HG02798 (cell line): ENCODE data around the gene GANC.
"Not testable (repeated sequence)": the region's sequence is repeated elsewhere in the genome, so short reads cannot be mapped to it uniquely, and the experiment has no call there.

Experiments
- ATAC-seq: cut with Tn5 transposase; IDR thresholded peaks from one replicate; pipeline ENCODE4 v1.9.1; 2021; ENCODE audit warnings: mild to moderate bottlenecking; ENCODE audit not compliant: unreplicated experiment, poor library complexity

The GANC gene, protein sequence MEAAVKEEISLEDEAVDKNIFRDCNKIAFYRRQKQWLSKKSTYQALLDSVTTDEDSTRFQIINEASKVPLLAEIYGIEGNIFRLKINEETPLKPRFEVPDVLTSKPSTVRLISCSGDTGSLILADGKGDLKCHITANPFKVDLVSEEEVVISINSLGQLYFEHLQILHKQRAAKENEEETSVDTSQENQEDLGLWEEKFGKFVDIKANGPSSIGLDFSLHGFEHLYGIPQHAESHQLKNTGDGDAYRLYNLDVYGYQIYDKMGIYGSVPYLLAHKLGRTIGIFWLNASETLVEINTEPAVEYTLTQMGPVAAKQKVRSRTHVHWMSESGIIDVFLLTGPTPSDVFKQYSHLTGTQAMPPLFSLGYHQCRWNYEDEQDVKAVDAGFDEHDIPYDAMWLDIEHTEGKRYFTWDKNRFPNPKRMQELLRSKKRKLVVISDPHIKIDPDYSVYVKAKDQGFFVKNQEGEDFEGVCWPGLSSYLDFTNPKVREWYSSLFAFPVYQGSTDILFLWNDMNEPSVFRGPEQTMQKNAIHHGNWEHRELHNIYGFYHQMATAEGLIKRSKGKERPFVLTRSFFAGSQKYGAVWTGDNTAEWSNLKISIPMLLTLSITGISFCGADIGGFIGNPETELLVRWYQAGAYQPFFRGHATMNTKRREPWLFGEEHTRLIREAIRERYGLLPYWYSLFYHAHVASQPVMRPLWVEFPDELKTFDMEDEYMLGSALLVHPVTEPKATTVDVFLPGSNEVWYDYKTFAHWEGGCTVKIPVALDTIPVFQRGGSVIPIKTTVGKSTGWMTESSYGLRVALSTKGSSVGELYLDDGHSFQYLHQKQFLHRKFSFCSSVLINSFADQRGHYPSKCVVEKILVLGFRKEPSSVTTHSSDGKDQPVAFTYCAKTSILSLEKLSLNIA (N-terminal part only)

DNA sequence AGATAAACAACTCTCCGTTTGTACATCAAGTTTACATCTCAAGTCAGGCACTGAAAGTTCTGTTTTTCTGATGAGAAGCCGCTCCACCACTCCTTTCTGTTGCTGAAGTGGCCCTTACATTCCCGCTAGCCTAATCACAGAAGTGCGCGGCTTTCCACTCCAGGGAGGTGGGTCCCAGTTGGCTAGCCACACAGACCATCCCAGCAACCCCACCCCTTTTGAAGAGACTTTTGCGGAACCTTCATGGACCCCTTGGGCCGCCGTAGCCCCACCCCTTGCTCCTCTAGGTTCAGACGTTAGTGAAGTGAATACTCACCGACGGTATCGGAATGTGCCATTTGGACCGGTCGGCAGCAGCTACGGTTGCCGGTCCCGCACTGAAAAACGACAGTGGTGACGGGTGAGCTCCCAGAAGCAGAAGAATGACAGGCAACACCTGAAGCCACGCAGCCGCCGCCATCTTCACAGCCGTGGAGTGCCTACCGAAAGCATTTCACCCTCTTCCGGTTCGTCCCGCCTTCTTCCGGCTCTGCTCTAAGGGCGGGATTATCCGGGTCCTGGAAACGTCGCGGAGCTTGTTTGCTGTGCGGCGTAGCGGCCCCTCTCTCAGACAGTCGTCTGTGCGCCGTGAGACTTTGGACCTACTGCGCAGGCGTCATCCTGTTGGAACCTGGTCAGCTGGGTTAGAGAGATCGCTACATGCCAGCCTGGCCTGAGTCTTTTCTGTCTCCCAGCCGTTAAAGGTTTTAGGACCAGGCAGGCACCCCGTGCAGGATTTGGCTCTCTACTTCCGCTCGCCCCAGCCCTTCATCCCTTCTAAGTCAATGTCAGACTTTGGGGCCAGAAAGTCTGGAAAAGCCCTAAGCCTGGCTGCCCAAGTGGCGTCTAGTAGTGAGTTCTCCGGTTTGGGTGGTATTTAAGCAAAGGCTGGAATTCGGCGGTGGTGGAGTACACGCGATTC, at the start of gene GANC, which contains the start of gene TMEM87A:
TSS of gene GANC (plus strand) at position 263 of the 961 bp plus-strand sequence. CDS start 1,281 bp downstream, outside the sequence.
TSS of gene TMEM87A (minus strand) at position 495 of the 961 bp plus-strand sequence. CDS start at position 460, 35 bp downstream.
- ATAC-seq, result peak; percentile 94

DNA sequence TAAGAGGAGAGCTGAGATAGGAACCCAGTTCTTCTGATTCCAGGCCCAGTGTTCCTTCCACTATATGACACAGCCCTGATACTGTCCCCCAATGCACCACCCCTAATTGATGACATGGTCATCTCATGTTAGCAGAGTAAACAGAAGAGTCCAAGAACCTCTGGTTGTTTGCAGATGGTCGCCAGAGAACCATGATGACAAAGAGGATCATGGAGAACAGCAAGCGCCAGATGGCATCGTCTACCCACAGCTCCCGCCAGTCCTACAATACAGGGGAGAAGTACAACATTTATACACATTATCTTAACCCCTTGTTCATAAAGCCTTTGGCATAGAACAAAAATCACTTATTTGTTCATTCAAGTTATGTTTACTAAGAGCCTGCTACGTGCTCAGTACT, 46.4 kb upstream of the GANC start:
- no peak for ATAC-seq

DNA sequence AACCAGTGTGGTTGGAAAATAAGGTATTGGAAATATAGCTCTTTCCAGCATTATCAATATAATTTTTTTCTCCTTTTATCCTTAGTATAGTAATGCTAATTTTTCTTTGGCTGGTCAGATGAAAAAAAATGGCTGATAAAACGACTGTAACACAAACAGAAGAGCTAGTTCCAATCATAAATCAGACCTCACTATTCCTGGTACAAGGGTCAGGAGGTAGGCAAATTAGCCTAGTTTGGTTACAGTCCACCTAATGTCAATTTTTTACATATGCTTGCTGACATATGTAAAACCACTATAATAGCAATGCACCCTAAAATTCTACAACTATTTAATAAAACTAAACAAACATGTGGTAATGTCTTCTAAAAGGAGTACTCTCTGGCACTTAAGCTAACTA, 45.0 kb upstream of the GANC start:
- ATAC-seq, result no peak

DNA sequence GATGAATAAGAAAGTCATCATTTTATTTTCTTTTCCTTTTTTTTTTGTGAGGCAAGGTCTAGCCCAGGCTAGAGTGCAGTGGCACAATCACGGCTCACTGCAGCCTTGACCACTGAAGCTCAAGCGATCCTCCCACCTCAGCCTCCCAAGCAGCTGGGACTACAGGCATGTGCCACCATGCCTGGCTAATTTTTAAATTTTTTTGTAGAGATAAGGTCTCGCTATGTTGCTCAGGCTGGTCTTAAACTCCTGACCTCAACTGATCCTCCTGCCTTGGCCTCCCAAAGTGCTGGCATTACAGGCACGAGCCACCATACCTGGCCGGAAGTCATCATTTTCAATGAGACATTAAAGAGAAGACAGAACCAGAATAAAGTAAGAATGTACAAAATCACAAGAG, 44.0 kb upstream of the GANC start:
- not testable (repeated sequence) for ATAC-seq

DNA sequence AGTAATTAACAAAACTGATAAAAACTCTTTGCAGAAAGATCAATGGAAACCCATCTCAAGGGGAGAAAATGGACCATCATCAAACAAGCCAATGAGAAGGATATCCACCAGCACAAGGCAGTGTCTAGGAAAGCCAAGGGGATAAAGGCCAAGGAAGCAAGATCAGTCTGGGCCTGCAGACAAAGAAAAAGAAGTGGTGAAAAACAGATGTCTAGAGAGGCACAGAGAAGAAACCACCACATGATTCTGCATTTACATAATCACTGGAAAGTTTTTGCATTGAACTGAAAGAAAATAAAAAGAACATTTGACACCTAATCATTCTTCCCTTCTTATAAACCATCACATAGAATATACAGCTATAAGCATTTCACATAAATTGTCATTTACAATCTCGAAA, 41.9 kb upstream of the GANC start:
- ATAC-seq, result no peak

DNA sequence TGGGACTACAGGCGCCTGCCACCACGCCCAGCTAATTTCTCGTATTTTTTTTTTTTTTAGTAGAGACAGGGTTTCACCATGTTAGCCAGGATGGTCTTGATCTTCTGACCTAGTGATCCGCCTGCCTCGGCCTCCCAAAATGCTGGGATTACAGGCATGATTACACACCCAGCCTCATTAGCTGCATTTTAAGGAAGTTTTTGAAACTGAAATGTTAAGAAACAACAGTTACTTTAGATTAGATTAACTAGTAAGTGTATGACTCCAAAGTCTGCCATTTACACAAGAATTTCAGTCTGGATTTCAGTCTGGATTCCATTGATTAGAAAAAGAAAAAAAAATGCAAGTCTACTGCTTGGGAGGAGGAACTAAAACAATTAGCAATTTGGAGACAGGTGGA, 40.4 kb upstream of the GANC start:
- ATAC-seq, result no peak

DNA sequence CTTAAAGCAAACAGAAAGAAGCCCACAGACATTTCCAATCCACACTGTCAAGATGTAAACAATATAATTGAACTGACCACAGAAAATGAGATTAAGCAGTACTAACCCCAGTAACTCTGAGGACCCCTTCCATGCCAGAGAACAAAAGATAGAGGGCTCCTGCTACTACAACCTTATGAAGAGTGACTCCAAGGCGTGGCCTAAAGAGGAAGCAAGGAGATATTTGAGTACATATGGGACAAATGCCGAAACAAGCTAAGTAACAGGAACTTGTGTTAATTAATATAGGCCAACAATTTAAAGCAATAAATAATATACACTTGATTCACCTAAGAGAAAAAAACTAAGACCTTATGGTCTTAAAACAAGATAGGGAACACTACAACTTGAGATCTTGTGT, 39.9 kb upstream of the GANC start:
- ATAC-seq, result no peak

DNA sequence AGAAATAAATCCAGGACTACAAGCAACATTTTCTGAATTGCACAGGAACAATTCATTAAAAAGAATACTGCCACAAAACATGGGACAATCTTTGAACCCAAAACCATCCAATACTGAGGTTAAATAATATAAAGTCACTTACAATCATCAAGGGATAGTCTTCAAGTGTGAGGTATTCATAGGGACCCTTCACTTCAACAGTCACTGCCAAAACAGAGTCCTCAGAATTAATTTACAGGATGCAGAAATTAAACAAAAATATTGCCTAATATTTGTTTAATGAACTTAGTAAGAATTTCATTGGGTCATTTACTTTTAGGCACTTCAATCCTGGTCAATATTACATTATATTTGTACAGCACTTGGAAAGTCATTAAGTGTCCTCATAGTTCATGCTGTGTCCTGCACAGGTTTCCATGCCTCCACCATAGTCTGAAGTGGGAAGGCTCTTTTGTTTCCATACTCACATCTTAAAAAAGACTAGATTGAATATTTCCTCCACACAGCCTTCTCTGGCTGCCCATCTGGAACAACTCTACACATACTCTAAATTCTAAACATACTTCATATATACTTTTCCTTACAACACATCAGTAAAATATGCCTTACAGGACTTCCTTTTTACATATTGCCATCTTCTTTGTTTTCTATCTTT, 33.3 kb upstream of the GANC start:
- no peak for ATAC-seq

DNA sequence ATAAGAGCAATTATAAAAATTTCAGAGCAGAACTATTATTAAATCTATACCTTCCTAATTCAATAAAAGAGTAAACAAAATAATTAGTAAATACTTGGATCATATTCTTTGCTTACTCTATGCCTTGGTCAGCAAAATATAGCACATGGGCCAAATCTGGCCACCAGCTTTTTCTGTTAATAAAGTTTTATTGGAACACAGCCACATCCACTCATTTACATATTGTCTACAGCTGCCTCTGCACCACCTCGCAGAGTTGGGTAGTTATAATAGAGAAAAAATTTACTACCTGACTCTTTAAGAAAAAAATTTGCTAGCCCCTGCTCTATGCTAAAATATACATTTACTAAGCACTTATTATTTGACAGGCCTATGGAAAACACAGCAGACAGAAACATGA, 32.2 kb upstream of the GANC start:
- ATAC-seq, result no peak

DNA sequence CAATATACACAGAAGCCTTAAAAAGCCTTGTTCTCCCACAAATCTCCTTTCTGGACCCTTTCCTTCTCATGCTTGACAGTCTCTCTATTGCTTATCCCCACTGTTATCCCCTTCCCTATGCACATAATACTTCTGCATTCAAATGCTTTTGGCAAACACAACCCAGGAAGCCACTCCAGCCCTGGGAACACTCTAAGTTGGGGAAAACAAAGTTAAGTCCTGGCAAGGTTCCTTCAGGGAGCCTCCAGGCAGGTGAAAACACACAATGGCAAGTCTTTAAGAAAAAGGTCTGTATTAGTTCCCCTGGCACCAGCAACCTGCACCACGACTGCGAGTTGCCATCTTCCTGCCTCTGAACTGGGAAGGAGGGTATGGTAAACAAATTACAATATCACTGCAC, 19.7 kb upstream of the GANC start:
- ATAC-seq, result no peak

DNA sequence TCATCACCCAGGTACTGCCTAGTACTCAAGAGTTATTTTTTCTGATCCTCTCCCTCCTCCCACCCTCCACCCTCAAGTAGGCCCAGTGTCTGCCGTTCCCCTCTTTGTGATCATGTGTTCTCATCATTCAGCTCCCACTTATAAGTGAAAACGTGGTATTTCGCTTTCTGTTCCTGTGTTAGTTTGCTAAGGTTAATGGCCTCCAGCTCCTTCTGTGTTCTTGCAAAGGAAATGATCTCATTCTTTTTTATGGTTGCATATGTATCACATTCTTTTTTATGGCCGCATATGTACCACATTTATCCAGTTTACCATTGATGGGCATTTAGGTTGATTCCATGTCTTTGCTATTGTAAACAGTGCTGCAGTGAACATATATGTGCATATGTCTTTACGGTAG, 8.2 kb upstream of the GANC start:
- no peak for ATAC-seq

DNA sequence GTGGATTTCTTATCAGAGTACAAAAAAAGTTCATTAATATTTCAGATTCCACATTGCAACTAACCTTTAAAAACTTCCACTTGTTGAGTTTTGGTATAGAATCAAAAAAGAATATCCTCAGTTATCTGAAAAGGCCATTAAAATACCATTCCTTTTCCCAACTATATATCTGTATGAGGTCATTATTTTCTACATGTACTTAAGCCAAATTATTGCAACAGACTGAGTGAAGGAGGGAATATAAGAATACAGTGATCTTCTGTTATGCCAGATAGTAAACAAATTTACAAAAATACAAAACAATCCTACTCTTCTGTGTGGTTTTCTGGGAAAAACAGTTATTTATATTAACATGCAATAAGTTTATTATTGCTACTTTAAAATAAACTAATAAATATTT, 5.7 kb upstream of the GANC start:
- ATAC-seq, result no peak

DNA sequence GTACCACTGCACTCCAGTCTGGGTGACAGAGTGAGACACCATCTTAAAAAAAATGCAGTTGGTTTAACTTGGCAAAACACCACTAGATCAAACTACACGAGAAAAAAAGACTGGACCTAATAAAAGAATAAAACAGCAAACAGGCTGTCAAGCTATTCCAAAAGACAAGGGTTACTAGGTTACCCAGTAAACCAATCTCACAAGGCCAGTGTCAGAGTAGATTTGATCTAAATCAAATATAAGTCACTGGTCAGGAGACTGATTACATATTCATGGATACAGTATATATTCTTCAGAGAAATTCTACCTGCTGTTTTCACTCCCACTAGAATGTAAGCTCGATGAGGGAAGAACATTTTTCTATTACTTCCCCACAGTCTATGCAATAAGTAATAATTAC, 2.5 kb upstream of the GANC start:
- ATAC-seq, result no peak

DNA sequence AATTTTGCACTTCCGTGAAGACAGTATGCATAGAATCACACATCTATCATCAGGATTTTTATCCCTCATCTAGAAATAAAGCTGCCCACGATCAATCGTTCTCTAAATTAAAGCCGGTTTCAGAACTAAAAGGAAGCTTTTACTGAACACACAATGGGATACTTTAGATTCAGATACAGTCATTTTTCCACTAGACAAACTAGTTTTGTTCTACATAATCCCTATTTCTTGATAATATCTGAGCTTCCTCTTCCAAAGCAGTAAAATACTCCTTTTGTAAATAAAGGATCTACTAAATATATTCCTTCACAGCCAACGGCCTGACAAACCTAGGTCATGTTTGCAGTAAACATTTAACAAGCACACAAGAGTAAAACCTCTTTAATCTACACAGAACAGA, 2.0 kb upstream of the GANC start:
- no peak for ATAC-seq

DNA sequence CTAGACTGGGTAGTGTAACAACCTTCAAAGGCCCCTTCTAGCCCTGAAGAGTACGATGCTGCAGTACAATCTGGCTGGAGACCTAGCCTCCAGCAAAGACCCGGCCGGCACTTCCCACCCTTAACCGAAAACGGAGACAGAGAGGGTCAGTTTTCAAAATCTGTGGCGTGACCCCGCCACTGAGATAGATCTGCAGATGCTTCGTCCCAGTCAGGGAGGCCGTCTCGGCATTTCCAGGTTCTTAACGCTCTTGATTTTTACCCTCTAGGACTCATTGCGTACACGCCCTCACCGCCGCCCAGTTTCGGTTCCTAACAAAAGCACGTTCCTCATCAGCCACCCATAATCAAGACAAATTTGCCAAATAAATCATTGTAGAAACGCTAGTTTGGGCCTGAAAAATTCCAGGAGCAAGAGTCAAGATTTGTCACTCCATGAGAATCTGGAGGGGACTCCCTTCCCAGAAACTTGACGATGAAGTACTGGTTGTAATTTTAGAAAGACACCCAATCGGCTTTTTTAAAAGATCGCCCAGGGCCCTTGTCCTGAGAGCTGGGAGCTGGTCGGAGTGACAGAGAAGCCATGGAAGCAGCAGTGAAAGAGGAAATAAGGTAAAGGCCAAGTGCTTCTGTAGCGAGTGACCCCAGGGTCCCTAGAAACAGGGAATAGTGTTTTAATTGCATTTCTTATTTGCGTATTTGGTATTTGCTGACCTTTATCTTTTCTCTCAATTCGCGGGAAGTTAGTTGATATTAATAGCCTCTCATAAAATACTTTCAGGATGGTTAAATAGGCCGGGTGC, 1.1 kb downstream of the GANC start:
- peak; percentile 22 for ATAC-seq

DNA sequence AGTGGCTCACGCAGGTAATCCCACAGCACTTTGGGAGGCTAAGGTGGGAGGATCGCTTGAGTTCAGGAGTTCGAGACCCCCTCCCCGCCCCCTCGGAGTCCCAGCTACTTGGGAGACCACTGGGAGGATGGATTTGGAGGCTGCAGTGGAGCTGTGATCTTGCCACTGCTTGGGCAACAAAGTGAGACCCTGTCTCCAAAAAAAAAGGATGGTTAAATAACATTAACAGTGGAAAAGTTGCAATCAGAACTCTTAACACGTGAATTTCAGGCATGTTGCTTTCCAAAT, 1.6 kb downstream of the GANC start:
- no peak for ATAC-seq

DNA sequence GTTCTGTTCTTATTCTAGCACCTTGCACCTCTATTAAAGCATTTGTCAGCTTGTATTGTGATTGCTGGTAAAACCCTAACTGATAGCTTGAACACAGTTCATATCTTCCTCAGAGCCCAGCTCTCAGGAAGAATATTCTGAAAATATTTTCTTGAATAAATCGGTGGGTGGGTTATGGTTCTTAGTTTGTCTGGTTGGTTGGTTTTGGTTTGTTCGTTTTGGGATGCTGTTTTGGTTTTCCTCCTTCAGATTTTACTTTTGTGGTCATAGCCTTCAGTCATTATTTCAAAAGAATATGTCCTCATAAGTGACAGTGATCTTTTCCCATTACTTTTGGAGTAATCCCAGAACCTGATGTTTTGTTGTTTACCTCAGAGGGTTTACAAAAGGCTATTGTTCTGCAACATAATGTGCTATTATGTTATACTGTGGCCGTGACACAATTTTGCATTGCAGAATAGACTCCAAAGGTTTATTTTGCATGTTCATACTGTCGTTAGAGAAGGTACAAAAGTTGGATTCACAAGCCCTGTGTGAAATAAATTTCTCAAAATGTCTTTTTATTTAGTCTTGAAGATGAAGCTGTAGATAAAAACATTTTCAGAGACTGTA, 2.9 kb downstream of the GANC start:
- no peak for ATAC-seq

DNA sequence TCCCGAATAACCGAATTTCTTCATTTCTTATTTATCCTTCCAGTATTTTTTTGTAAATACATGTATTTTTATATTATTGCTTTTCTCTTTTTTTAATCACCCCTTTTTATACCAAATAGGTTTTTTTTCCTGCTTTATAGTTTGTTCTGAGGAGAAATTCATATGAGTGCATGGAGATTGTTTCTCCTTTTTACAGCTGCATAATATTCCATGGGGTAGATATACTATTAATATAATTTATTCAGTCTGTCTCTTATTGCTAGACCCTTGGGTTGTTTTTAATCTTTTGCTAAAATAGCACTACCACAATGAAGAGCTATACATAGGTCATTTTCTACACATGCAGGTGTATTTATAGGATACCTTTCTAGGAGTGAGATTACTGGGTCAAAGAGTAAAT, 3.8 kb downstream of the GANC start:
- ATAC-seq, result no peak

DNA sequence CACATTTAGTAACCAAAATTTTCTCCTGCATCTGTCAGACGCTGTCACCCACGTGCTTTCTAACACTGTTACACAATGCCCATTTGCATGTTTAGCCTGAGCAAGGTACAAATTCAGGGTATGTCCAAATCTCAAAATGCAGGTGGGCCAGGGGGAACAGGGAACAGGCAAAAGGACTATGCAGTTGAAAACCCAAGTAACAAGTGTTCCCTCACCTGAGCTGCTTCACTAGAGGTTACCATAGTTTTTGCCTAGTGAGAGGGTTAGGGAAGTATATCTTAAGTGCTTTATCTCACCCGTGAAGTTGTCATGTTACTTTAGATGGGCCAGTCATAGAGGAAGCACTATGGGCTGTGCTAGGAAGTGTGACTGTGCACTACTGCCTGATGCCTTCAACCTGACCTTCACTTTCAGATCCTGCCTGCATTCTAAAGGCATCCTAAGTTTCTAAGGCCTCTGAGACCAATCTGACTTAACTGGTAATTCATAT, 6.3 kb downstream of the GANC start:
- no peak for ATAC-seq
